ENCODE results near the gene MT1E.

Gene MT1E

GRCh38 chr16:56632156-56632847, 6.7 kb downstream of the MT1E start, which contains the start of gene MT1M:
TSS of gene MT1M (plus strand) at chr16:56632659. CDS start at chr16:56632732, 73 bp downstream.
- DNase-seq (ENCODE audit: low read depth), result no peak
- H3K4me3 ChIP-seq (ENCODE audit: low read depth, low read length), result no peak within 1 kb of the TSS
- TF ChIP-seq CTCF (IDR thresholded peaks at IDR 0.05; ENCODE audit: control insufficient read depth, extremely low read depth, insufficient read depth), result no peak

GRCh38 chr16:56632848-56633365, 7.3 kb downstream of the MT1E start:
- TF ChIP-seq CTCF (IDR thresholded peaks at IDR 0.05; ENCODE audit: control insufficient read depth, extremely low read depth, insufficient read depth), result no peak
- no peak overlapping the region for H3K4me3 ChIP-seq (ENCODE audit: low read depth, low read length)
- no peak for DNase-seq (ENCODE audit: low read depth)

DNA sequence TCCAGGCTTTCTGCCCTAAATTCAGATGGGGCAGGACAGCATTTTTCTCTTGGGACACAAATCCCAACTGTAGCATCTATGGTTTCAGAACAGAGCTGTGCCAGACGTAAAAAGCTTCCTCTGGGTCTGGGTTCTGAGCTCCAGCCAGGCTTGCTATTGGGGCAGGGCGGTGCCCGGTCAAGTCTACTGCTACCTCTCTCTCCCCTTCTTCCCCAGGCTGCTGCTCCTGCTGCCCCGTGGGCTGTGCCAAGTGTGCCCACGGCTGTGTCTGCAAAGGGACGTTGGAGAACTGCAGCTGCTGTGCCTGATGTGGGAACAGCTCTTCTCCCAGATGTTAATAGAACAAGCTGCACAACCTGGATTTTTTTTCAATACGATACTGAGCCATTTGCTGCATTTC, 8.0 kb downstream of the MT1E start:
- no peak for TF ChIP-seq CTCF (IDR thresholded peaks at IDR 0.05; ENCODE audit: control insufficient read depth, extremely low read depth, insufficient read depth)
- DNase-seq (ENCODE audit: low read depth), result no peak
- no peak overlapping the region for H3K4me3 ChIP-seq (ENCODE audit: low read depth, low read length)

- H3K4me3 ChIP-seq (ENCODE audit: low read depth, low read length), result no peak overlapping the region
- no peak for DNase-seq (ENCODE audit: low read depth)
- no peak for TF ChIP-seq CTCF (IDR thresholded peaks at IDR 0.05; ENCODE audit: control insufficient read depth, extremely low read depth, insufficient read depth)
Observed at GRCh38 chr16:56634715-56635440, 9.3 kb downstream of the MT1E start.

GRCh38 chr16:56635441-56635967, 9.9 kb downstream of the MT1E start:
- no peak for TF ChIP-seq CTCF (IDR thresholded peaks at IDR 0.05; ENCODE audit: control insufficient read depth, extremely low read depth, insufficient read depth)
- no peak for DNase-seq (ENCODE audit: low read depth)
- no peak overlapping the region for H3K4me3 ChIP-seq (ENCODE audit: low read depth, low read length)

- TF ChIP-seq CTCF (IDR thresholded peaks at IDR 0.05; ENCODE audit: control insufficient read depth, extremely low read depth, insufficient read depth), result no peak
- H3K4me3 ChIP-seq (ENCODE audit: low read depth, low read length), result no peak overlapping the region
- DNase-seq (ENCODE audit: low read depth), result no peak
Observed at GRCh38 chr16:56636616-56637413, 11.2 kb downstream of the MT1E start.

Measured in LNCaP clone FGC (cell line).